ENCODE data around the gene CLTCL1.

DNA sequence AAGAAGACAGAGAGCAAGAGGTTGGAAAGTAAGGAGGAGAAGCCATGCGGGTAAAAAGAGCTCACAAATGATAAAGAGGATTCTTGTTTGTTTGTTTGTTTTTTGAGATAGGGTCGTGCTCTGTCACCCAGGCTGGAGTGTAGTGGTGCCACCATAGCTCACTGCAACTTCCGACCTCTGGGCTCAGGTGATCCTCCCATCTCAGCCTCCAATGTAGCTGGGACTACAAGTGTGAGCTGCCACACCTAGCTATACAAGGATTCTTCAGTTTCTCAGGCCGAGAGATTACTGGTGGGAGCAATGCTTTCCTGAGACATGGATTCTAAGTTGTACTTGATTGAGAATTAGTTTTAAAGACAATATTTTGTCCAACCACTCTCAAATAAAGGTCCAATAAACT is 55.6 kb downstream of the CLTCL1 start:
- TF ChIP-seq SUZ12 (IDR thresholded peaks at IDR 0.05; ENCODE audit: extremely low read depth, insufficient read depth, insufficient read length) (no peak), ZNF274 (IDR thresholded peaks at IDR 0.05; ENCODE audit: low read depth, low read length) (no peak), YY1 (IDR thresholded peaks at IDR 0.05; ENCODE audit: insufficient read depth, insufficient read length) (no peak)
